Keratinocyte (primary cell): ENCODE data around the gene RDX. TPM values are rescaled to one million over a fixed set of nuclear protein-coding genes. Genes with fewer than 3 reads are reported as not detected.

Experiments
- DNase-seq: peaks from one replicate; pipeline ENCODE4 v3.0.0-alpha.2; 2011; ENCODE audit warnings: low read depth, missing footprints, low spot score
- FAIRE-seq: peaks from 2 replicates; lab custom pipeline; 2011; peaks lifted over from hg19 to GRCh38; lab: Jason Lieb, UNC
- H2AFZ ChIP-seq: 2 replicates; pipeline ENCODE4 v1.6.0; 2012; ENCODE audit warnings: low read length, control low read depth, inconsistent platforms; ENCODE audit not compliant: control insufficient read depth
- H3K27ac ChIP-seq: 2 replicates; pipeline ENCODE4 v1.5.1; 2011; ENCODE audit warnings: low read length; ENCODE audit not compliant: control insufficient read depth, insufficient read depth
- H3K27me3 ChIP-seq: 3 replicates; pipeline ENCODE4 v1.6.0; 2011; ENCODE audit warnings: low read length; ENCODE audit not compliant: control insufficient read depth, insufficient read depth; ENCODE audit errors: extremely low read depth
- H3K36me3 ChIP-seq, 2 experiments: 2 replicates in 1 of 2; 3 replicates in 1 of 2; pipeline ENCODE4 v1.5.1; 2011; ENCODE audit warnings: low read length in 2 of 2, mild to moderate bottlenecking in 1 of 2; ENCODE audit not compliant: control insufficient read depth in 2 of 2, insufficient read depth in 2 of 2; ENCODE audit errors: extremely low read depth in 1 of 2
- H3K4me1 ChIP-seq: 3 replicates; pipeline ENCODE4 v1.5.1; 2011; ENCODE audit warnings: low read length; ENCODE audit not compliant: control insufficient read depth, insufficient read depth; ENCODE audit errors: extremely low read depth
- H3K4me2 ChIP-seq: 3 replicates; pipeline ENCODE4 v1.6.0; 2011; ENCODE audit warnings: low read depth, low read length; ENCODE audit not compliant: control insufficient read depth, insufficient read depth; ENCODE audit errors: extremely low read depth
- H3K4me3 ChIP-seq, 3 experiments: fragments of 200-600 bp in 1 of 3; sonication (generic) in 1 of 3; 2 replicates in 2 of 3; 3 replicates in 1 of 3; pipeline ENCODE4 v1.5.1; 2011 to 2016; ENCODE audit warnings: low read length in 3 of 3, mild to moderate bottlenecking in 3 of 3, control low read depth in 2 of 3, inconsistent platforms in 1 of 3, low read depth in 1 of 3, mixed read lengths in 1 of 3, mixed run types in 1 of 3, moderate library complexity in 1 of 3; ENCODE audit not compliant: control insufficient read depth in 2 of 3, insufficient read depth in 2 of 3; ENCODE audit errors: extremely low read depth in 1 of 3
- H3K79me2 ChIP-seq: 2 replicates; pipeline ENCODE4 v1.6.0; 2012; ENCODE audit warnings: low read length; ENCODE audit not compliant: control insufficient read depth, insufficient read depth
- H3K9ac ChIP-seq: 3 replicates; pipeline ENCODE4 v1.6.0; 2011; ENCODE audit warnings: low read length; ENCODE audit not compliant: control insufficient read depth, insufficient read depth; ENCODE audit errors: extremely low read depth
- H3K9me1 ChIP-seq: 3 replicates; pipeline ENCODE4 v1.6.0; 2011; ENCODE audit warnings: low read length; ENCODE audit not compliant: control insufficient read depth, insufficient read depth; ENCODE audit errors: extremely low read depth
- H3K9me3 ChIP-seq: 2 replicates; pipeline ENCODE4 v1.5.1; 2012; ENCODE audit warnings: low read depth, low read length; ENCODE audit not compliant: control insufficient read depth
- H4K20me1 ChIP-seq: 3 replicates; pipeline ENCODE4 v1.6.0; 2011; ENCODE audit warnings: low read length; ENCODE audit not compliant: control insufficient read depth, insufficient read depth; ENCODE audit errors: extremely low read depth
- EZH2 ChIP-seq: IDR thresholded peaks from one replicate; pipeline ENCODE4 v1.6.1; 2012; ENCODE audit warnings: inconsistent platforms, mild to moderate bottlenecking, low read length, moderate library complexity
- dilution Hi-C: fragments of 300-500 bp; cut with MboI; formaldehyde crosslinking; loops from one replicate; pipeline ENCODE4 v1.7.0; 2020; ENCODE audit warnings: low sequenced_read_pairs; ENCODE audit not compliant: extremely low pct_ligation_motif_present
- polyA plus RNA-seq, 5 experiments: library from polyadenylated mRNA; depleted of rRNA in 3 of 5; stranded (reverse) in 3 of 5; stranded (forward) in 1 of 5; unstranded in 1 of 5; fragments of >200 nt; gene quantifications; 1 replicate in 1 of 5; 2 replicates in 3 of 5; 3 replicates in 1 of 5; pipeline versions ENCODE4 v1.2.1 to v1.2.3, GENCODE V29; 2011 to 2012; ENCODE audit warnings: missing spikeins in 2 of 5, low read depth in 1 of 5, low replicate concordance in 1 of 5
- TF ChIP-seq, protein P1 (sequence below), 3 experiments: IDR thresholded peaks in 1 of 3; conservative IDR thresholded peaks in 1 of 3; optimal IDR thresholded peaks in 1 of 3; 2 replicates in 2 of 3; 3 replicates in 1 of 3; pipeline versions ENCODE3 to v1.5.1; 2011; ENCODE audit warnings: low read length in 3 of 3, mild to moderate bottlenecking in 3 of 3, moderate library complexity in 2 of 3, control low read depth in 1 of 3, inconsistent platforms in 1 of 3; ENCODE audit not compliant: insufficient read depth in 2 of 3; ENCODE audit errors: extremely low read depth in 1 of 3

RDX gene
- polyA plus RNA-seq, 1 donor (not counting 4 experiments of a cell fraction or from before 2014, with no cell fraction given) = 85.4 TPM

DNA sequence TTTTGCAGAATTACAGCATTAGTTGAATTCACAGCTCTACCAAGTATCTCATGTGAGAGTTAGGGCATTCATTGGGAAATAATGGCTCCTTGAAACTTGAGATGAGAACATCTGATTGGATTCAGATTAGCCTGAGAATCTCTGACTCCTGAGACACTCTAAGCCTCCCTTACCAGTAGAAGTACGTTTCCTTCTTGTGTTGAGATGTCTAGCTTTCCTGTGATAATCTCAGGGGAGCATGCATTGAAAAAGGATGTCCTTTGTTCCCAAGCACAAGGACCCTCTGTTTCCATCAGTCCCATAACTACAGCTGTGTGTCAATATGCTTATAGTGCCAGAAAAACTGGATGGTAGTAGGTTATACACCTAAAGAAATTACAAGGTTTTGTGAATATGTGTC, 35.2 kb upstream of the RDX start:
- no peaks in the 10 kb centered on the region for H4K20me1 ChIP-seq
- H3K9me1 ChIP-seq = no peaks in the 10 kb centered on the region
- H3K36me3 ChIP-seq = no peaks in the 10 kb centered on the region
- H3K9ac ChIP-seq = no peak overlapping the region
- H3K9me3 ChIP-seq = no peaks in the 10 kb centered on the region
- H3K79me2 ChIP-seq = no peaks in the 10 kb centered on the region
- H3K27me3 ChIP-seq = no peaks in the 10 kb centered on the region
- H2AFZ ChIP-seq = no peak overlapping the region
- dilution Hi-C loops = no loop called here
- H3K27ac ChIP-seq = no peak overlapping the region
- no peak overlapping the region for H3K4me2 ChIP-seq
- FAIRE-seq (no peak), DNase-seq (no peak)
- no peak for TF ChIP-seq EZH2
- TF ChIP-seq, protein P1, sequence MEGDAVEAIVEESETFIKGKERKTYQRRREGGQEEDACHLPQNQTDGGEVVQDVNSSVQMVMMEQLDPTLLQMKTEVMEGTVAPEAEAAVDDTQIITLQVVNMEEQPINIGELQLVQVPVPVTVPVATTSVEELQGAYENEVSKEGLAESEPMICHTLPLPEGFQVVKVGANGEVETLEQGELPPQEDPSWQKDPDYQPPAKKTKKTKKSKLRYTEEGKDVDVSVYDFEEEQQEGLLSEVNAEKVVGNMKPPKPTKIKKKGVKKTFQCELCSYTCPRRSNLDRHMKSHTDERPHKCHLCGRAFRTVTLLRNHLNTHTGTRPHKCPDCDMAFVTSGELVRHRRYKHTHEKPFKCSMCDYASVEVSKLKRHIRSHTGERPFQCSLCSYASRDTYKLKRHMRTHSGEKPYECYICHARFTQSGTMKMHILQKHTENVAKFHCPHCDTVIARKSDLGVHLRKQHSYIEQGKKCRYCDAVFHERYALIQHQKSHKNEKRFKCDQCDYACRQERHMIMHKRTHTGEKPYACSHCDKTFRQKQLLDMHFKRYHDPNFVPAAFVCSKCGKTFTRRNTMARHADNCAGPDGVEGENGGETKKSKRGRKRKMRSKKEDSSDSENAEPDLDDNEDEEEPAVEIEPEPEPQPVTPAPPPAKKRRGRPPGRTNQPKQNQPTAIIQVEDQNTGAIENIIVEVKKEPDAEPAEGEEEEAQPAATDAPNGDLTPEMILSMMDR (optimal IDR thresholded peaks at IDR 0.05 in 1 of 3, IDR thresholded peaks at IDR 0.05 in 1 of 3, conservative IDR thresholded peaks at IDR 0.05 in 1 of 3; ENCODE audit: extremely low read depth in 1 of 3, insufficient read depth in 2 of 3, low read length in 3 of 3) = no peak
- H3K4me1 ChIP-seq = no peaks in the 10 kb centered on the region
- H3K4me3 ChIP-seq = no peak overlapping the region

DNA sequence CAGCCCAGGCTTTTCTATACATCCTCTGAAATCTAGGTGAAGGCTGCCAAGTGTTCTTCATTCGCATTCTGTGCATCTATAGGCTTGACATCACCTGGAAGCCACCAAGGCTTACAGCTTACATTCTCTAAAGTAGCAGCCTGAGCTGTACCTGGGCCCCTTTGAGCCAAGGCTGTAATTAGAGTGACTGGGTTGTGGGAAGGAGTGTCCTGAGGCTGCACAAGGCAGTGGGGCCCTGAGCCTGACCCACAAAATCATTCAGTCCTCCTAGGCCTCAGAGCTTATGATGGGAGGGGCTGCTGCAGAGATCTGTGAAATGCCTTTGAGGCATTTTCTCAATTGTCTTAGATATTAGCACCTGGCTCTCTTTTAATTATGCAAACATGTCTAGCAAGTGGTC, 33.0 kb upstream of the RDX start:
- Histone ChIP-seq H3K9me3 (no peaks in the 10 kb centered on the region), H3K4me2 (no peak overlapping the region), H3K79me2 (no peaks in the 10 kb centered on the region), H3K4me1 (no peaks in the 10 kb centered on the region), H3K27ac (no peak overlapping the region), H3K27me3 (no peaks in the 10 kb centered on the region), H3K9me1 (no peaks in the 10 kb centered on the region), H2AFZ (no peak overlapping the region), H3K4me3 (no peak overlapping the region), H3K36me3 (no peaks in the 10 kb centered on the region), H3K9ac (no peak overlapping the region), H4K20me1 (no peaks in the 10 kb centered on the region)
- FAIRE-seq (no peak), DNase-seq (no peak)
- TF ChIP-seq, protein P1 (optimal IDR thresholded peaks at IDR 0.05 in 1 of 3, IDR thresholded peaks at IDR 0.05 in 1 of 3, conservative IDR thresholded peaks at IDR 0.05 in 1 of 3; ENCODE audit: extremely low read depth in 1 of 3, insufficient read depth in 2 of 3, low read length in 3 of 3) = no peak
- TF ChIP-seq EZH2 = no peak
- dilution Hi-C loops = no loop called here
